HG02571 (cell line): ENCODE measurements around the gene PDGFB.

Experiments
- ATAC-seq: cut with Tn5 transposase; IDR thresholded peaks from one replicate; pipeline ENCODE4 v1.9.1; 2021; ENCODE audit warnings: mild to moderate bottlenecking, moderate library complexity; ENCODE audit not compliant: unreplicated experiment

PDGFB gene

DNA sequence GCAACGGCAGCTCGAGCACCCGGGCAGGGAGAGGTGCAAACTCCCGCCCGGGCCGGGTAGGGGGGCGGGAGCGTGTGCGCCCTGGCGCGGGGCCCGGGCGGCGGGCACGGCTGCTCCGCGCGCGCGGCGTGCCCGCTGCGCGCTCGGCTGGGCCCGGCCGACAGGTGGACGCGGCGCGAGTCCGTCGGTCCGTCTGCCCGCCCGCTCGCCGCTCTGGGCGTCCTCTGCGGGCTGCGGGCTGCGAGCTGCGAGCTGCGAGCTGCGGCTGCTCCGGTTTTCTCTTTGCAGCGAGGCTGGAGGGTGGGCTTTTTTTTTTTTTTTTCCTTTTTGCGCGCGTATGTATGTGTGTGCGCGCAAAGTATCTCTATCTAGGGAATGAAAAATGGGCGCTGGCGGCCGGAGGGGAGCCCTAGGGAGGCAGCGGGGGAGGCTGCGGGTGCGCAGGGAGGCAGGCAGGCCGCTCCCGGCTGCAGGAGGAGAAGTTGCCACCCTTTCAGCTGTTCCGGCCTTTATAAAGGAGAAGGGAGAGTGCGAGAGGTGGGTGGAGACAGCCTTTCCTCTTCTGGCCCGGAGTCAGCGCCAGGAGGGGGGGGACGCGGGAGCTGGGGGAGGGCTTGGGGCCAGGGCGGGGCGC is at the start of gene PDGFB:
Gene PDGFB (minus strand): TSS at position 487 of the 634 bp plus-strand sequence. CDS start 1,019 bp downstream, outside the sequence.
- ATAC-seq: no peak

DNA sequence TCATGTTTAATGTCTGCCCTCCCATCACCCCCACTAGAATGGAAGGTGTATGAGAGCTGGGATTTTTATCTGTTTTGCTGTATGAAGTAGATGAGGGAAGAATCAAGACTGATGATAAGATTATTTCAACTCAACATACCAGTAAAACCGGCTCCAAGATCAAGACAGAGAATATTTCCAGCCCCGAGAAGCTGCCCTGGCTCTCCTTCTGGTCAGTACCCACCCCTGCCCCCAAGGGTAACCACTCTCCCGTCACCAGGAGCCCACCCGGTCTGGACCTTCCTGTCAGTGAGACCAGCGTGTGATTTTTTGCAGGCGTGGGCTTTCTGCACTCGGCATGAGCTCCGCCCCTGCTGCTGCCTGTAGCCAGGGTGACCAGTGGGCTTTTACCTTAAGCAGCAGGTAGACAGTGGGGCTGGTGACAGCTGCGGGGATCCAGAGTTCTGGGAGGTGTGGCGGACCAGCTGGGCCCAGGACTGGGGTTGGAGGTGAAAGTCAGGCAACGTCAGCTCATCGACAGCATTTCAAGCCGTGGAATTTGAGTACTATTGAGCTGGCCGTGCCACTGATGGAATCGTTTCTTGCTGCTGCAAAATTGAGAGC is 49.1 kb upstream of the PDGFB start:
- ATAC-seq: no peak

DNA sequence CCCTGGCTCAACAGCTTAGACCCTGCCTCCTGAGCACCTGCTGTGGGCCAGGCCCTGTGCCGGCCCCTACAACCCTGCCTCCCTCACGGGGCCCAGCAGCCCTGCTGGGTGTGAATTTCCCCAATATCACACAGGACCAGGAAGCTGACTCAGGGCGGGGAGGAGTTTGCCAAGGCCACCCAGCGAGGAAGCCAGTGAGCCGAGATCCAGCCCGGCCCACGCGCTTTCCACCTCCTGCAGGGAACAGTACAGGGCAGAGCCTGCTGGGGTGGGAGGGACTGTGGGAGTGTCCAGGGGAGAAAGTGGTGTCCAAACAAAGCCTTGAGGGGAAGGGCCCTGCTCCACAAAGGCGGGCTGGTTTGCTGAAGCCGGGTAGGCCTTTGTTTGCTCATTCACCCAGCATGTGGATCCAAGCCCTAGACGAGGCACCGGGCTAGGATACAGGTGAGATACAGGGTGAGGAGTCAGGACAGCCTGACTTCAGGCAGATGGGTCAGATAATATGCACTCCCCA is 47.8 kb upstream of the PDGFB start:
- ATAC-seq: no peak

DNA sequence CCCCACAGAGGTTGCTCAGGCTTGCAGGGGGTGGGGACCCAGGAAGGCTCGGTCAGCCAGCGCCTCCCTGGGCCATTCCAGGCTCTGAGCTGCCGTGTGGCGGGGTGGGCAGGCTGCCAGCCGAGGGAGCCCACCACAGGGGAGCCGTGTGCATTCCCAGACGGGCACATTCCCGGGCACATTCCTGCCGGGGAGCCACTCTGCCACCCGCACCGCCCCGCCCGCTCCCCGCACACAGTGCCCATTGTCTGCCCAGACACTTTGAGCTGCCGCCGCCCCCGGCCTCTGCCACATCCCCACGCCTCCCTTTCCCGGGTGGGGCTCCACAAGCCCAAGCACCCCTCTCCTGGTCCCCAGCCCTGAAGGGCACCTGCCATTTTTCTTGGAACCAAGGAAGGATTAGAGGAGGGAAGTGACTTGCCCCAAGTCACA is 47.3 kb upstream of the PDGFB start:
- ATAC-seq: no peak

DNA sequence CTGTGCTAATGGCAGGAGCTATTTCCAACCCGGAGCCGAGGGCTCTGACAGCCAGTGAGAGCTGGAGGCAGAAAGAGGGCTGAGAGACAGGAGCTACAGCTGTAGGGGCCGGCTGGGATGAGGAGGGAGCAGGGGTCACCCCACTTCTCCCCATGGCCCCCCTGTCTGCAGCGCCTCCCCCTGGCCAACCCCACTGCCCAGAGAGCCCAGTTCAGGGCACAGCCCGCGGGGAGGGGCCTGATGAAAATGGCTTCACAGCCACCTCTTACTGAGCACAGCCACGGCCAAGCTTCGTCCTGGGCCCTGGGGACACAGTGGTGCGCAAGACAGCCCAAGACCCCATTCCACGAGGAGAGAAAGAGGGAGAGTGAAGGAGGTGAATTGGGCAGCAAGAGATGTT is 46.7 kb upstream of the PDGFB start:
- no peak for ATAC-seq

DNA sequence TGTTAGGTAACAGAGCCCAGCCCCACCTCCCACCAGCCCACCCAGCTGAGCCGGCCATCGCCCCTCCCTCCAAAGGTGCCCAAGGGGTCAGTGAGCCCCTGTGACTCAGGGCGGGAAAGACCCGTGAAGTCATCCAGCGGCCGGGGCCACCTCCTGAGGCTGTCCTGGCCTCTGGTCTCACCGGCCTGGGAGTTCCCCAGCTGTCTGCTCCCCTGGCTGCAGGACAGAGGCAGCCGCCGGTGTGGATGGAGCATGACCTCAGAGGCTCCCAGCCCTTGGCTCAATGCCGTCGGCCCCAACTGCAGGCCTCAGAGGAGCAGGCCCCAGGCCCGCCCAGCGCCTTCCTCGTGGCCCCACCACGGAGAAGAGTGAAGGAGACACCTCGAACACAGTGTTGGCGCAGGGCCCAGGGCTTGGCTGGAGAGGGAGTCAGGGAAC is 46.0 kb upstream of the PDGFB start:
- no peak for ATAC-seq

DNA sequence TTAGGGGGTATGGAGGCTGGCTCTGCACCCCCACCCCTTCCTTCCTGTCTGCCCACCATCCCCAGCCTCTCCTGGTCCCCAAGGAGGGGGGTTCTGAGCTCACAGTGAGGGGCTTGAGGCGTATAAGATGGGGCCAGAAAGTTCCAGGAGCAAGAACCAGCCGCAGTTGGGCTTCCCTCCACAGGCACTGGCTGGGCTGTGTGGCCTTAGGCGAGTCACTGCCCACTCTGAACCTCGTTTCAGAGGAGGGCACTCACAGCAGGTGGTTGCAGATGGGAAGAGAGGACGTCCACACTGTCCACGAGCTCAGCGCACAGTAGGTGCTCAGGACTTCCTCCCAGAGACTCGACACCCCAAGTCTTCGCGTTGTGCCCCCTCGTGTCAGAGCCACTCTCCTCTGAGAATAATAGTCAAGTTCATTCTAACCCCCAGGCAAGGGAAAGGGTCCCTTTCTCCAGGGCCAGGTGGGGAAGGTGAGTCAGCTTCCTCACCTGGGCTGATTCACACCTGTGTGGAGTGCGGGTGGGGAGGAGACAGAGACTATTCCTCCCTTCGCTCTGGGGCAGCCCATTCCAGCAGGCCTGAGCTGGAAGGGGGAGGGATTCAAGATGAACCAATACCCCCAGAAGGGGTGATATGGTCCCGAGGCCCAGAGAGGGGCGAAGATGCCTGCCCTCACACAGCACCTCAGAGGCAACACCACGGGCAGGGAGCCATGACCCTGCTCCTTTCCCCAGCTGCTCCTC is 45.4 kb upstream of the PDGFB start:
- ATAC-seq: no peak

DNA sequence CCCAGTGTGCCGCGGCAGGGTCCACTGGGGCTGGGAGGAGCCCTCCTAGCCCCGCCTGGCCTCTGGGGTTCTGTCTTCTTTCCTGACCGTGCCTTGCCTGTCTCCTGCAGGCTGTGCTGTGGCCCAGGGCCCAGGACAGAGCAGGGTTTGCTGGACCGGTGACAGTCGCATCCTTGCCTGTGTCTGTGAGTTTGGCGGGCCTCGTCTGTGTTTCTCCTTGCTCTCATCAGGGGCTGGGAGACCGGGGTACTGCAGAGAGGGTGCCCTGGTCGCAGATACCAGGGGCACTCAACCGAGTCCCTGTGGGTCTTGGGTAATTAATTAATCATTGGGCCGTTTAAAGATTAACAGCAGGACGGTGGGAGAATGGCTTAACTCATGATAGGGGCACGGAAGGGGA is 44.8 kb upstream of the PDGFB start:
- ATAC-seq: no peak

DNA sequence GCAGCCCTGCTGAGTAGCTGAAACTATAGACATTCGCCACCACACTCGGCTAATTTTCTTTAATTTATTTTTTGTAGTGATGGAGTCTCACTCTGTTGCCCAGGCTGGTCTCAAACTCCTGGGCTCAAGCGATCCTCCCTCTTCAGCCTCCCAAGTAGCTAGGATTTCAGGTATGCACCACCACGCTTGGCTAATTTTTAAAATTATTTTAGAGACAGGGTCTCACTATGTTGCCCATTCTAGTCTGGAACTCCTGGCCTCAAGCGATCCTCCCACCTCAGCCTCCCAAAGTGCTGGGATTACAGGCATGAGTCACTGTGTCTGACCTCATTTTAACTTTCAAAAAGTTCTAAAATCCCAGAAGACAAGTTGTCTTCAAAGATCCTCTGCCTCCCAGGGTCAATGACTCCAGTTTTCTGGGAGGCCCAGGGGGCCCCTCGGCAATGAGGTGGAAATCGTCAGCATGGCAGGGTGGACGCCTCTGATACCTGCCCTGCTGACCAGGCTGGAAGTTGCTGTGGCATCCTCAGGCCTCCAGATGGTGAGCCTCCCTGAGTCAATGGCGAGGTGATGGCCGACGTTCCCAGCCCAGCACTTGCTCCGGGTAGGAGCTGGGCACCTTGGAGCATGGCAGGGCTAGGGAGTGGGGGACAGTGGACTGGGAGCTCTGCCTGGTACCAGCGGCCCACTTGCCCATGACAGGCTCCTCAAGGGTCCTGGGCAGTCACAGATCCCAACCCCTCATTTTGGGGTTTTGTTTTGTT is 43.5 kb upstream of the PDGFB start:
- no peak for ATAC-seq

DNA sequence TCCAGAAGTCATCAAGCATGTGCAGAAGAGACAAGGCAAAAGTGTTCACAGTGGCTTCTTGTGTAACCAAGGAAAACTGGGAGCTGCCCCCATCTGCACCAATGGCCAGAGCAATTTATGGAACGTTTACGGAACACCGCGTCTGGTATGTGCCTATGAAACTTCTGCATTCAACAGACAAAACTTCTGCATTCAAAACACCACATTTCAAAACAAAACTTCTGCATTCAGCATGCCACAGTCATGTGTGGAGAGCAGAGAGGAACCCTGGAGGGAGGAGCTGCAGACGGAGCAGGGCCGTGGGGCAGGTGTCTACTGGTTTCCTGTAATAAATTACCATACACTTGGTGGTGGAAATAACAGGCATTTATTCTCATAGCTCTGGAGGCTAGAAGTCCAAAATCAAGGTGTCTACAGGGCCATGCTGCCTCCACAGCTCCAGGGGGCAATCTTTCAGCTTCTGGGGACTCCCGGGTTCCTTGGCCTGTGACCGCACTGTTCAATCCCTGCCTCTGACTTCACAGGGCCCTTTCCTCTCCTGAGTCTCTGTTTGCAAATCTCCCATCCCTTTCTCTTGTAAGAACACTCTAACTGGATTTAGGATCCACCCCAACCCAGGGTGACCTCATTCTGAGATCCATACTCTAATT is 42.4 kb upstream of the PDGFB start:
- no peak for ATAC-seq

DNA sequence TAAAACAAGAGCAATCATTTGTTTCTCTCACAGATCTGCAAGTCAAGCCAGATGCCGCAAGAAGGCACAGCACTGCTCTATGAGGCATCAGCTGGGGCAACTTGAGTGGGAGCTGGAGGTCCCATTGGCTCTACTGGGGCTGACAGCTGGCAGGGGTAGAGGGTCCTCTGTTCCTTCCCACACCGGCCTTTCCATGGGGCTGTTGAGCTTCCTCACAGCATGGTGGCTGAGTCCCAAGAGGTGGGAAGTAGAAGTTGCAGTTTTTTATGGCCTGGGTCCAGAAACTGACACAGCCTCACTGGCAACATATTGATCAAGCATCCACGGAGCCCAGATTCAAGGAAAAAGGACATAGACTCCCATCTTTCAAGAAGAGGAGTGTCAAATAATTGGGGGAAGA is 40.2 kb upstream of the PDGFB start:
- no peak for ATAC-seq

DNA sequence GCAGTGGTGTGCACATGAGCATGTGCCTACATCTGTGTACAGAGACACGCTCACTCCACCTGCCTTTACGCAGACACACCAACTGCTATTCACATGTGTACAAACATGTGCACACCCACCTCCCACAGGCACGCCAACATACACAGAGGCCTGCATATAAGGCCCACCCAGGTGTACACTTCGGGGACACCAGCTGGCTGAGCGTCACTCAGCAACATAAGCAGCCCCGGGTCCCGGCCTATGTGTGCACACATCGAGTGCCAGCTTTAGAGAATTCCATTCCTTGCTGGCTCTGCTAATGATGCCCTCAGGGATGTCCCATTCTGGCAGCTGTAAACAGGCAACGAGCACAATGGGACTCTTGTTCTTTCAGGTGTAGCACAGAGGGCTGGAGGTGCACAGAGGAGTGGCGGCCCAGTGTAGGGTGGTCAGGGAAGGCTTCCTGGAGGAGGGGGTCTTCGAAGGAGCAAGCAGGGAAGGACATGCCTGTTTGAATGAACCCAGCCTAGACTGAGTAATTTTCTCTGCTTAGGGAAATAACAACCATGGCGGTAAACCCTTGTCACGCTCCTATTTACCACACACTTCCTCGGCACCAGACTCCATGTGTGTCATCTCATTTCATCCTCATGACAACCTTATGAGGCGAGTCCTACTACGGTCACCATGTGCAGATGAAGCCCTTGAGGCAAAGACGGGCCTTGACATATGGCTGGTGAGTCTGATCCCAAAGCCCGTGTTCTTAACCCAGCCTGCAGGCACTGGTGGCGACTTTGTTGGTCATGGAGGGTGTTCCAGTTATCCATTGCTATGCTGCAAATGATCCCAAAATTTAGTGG is 39.6 kb upstream of the PDGFB start:
- ATAC-seq: no peak

DNA sequence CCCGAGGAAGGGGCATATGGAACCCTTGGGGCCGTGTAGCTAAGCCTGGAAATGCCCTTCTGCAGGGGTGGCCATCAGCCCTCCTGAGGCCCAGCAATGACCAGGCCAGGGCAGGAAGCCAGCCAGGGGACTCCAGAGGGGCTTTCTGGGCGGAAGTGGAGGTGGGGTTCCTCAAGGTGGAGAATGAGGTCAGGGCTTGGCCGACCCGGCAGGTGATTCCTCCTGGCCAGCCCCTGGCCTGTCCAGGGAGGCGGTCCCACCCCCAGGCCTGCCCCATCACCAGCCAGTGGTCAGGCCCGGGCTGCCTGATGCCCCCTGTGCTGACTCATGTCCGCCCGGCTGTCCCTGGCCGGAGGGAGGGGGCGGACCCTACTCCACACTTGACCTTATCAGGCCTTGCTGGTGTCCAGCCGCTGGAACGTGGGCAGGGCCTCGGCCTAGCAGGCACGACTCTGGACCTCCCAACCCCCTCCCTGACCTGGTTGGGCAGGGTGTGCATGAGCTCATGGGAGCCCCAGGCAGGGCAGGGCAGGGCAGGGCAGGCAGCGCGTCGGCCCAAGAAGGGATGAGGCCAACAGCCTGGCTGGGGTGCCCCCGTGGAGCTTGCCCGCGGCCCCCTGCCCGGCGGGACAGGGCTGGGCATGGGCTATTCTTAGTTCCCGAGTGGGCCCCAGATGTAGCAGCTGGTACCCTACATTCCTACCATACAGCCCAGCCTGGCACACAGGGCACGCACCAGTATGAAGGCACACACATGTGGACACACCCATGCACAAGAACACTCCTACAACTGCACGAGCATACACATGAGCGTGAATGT is 38.8 kb upstream of the PDGFB start:
- ATAC-seq: no peak

DNA sequence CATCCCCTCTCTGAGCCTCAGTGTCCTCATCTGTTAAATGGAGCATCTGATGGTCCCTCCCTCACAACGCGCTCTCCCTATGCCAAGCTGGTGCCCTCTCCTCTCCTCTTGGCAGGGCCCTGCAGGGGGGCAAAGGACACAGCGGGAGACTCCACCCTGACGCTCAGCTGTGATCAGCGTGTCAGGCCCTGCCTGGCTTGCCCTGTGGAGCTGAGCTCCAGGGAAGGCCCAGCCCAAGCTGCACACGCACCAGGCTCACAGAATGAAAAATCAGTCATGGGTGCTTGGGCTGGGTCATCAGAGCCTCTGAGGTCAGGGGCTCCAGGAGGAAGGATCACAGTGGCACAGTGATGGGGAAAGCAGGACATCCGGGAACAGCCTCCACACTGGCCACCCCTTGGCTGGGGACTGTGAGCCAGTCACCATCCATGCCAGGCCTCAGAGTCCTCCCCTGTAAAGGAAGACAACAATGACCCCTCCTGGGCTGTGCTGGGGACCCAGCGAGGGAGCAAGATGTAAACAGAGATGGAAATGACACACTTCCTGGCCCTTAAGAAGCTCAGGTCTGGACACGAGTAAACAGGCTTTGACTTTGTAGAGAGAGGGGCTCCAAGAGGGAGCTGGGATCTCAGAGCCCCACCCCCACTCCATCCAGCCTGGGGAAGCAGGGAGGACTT is 38.0 kb upstream of the PDGFB start:
- no peak for ATAC-seq

DNA sequence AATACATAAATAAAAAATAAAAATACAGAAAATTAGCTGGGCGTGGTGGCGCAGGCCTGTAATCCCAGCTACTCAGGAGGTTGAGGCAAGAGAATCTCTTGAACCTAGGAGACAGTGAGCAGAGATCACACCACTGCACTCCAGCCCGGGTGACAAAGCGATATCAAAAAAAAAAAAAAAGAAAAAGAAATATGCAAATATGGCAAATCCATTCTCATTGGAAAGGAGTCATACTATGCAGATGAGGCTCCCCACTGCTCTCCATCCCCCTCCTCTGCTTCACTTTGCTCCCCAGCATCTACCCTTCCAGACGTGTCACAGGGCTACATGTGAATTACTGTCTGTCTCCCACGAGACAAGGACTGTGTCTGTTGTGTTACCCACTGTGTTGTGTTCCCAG is 36.3 kb upstream of the PDGFB start:
- ATAC-seq: no peak

DNA sequence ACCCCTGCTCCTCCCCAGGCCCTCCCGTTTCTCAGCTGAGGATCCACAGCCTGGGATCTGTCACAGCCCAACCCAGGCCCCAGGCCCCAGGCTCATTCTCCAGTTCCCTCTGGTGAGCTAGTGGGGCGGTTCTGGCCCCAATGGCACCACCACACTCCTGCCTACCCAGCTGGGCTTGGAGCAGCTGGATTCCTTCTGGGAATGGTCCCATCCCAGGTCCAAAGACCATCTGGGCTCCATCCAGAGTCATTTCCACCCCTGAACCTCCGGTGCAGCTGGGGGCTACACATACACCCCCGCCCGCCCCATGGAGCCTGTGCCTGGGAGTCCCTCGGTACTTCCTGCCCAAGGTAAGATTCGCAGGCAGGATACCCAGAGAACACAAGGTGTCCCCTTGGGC is 35.5 kb upstream of the PDGFB start:
- no peak for ATAC-seq

DNA sequence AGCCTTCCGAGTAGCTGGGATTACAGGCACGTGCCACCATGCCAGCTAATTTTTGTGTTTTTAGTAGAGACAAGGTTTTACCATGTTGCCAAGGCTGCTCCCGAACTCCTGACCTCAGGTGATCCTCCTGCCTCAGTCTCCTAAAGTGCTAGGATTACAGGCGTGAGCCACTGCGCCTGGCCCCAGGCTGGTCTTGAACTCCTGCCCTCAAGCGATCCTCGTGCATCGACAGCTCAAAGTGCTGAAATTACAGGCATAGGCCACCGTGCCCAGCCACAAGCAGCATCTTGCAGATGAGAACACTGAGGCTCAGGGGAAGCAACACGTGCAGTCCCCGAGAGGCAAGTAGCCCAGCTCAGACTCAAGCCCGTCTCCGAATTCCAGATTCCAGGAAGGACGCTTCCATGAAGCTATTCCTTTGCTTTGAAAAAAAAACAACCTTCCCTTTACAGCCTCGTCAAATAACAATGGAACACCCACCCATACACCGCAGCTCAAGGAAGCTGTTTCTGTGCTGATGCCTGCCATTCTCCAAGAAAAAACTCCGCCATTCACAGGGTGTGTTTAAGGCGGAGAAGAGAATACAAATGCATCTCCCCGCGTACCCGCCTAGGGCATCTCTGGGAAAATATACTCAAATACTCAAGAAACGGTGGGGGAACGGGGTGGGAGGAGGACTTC is 34.5 kb upstream of the PDGFB start:
- ATAC-seq: no peak

DNA sequence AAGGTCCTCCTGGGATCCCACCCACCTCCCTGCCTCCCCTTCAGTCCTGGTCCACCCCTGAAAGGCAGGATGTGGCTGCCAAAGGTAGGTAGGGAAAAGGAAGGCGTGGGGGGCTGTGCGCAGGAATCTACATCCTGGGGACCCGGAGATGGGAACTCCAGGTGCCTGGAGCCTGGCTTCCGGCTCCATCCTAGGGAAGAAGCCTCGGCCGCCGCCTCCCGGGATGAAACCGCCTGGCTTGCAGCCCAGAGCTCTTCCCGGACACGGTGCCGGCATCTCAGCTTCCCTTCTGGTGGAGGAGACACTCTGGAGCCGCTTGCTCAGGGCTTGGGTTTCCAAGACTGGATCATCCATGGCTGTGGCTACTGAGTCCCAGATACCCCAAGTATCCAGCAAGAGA is 33.3 kb upstream of the PDGFB start:
- no peak for ATAC-seq
